ENCODE measurements around the gene UCK2.

The UCK2 gene

DNA sequence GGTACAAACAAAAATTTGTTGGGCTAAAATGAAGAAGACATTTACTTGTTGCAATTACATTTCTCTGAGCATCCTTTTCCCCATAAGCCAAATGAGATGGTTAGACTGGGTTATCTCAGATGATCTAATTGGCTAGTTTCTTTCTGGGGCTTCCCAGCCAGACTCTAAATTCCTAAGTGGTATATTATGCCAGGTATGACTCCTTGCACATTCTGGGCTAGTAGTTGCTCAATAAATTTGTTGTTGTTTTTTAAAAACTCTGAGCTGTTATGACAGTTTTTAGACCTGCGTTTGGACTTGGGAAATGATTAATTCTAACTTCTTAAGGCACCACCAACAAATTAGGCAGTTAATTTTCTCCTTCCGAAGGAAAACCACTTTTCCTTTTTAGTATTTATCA is 66.1 kb downstream of the UCK2 start:
- H3K9me3 ChIP-seq (replicated peaks; ENCODE audit: insufficient read depth, low read length), result no peaks in the 10 kb centered on the region
- H3K27ac ChIP-seq (ENCODE audit: low read length), result no peak overlapping the region
- H3F3A ChIP-seq (ENCODE audit: insufficient read depth, low read length), result peaks cover 10% of the 10 kb centered on the region
- no peak for DNase-seq
- no peak overlapping the region for H3K4me2 ChIP-seq (ENCODE audit: low read depth, low read length)
- H3K36me3 ChIP-seq (replicated peaks; ENCODE audit: insufficient read depth, low read length), result no peaks in the 10 kb centered on the region; the same call in 1 of the 2 replicates
- no peak overlapping the region for H2AFZ ChIP-seq (ENCODE audit: low read length)
- peaks cover 73% of the 10 kb centered on the region for H3K79me2 ChIP-seq (ENCODE audit: low read length)
- H3K4me1 ChIP-seq (ENCODE audit: low read length), result peaks cover 25% of the 10 kb centered on the region
- TF ChIP-seq EZH2 (optimal IDR thresholded peaks at IDR 0.05; ENCODE audit: low read depth, low read length) (no peak), EZH2phosphoT487 (IDR thresholded peaks at IDR 0.05; ENCODE audit: low read length) (no peak)
- TF ChIP-seq, protein P1, sequence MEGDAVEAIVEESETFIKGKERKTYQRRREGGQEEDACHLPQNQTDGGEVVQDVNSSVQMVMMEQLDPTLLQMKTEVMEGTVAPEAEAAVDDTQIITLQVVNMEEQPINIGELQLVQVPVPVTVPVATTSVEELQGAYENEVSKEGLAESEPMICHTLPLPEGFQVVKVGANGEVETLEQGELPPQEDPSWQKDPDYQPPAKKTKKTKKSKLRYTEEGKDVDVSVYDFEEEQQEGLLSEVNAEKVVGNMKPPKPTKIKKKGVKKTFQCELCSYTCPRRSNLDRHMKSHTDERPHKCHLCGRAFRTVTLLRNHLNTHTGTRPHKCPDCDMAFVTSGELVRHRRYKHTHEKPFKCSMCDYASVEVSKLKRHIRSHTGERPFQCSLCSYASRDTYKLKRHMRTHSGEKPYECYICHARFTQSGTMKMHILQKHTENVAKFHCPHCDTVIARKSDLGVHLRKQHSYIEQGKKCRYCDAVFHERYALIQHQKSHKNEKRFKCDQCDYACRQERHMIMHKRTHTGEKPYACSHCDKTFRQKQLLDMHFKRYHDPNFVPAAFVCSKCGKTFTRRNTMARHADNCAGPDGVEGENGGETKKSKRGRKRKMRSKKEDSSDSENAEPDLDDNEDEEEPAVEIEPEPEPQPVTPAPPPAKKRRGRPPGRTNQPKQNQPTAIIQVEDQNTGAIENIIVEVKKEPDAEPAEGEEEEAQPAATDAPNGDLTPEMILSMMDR (IDR thresholded peaks at IDR 0.05; ENCODE audit: low read length), result no peak
- no peak overlapping the region for H3K9ac ChIP-seq (ENCODE audit: low read length)
- no peak overlapping the region for H3K4me3 ChIP-seq (ENCODE audit: low read length)
- H3K9me2 ChIP-seq (replicated peaks; ENCODE audit: insufficient read depth, low read length), result no peaks in the 10 kb centered on the region
- peaks cover 4% of the 10 kb centered on the region; the same call in 1 of the 2 replicates for H4K20me1 ChIP-seq (ENCODE audit: insufficient read depth, low read length)
- no peaks in the 10 kb centered on the region for H3K27me3 ChIP-seq (replicated peaks; ENCODE audit: insufficient read depth, low read length)

DNA sequence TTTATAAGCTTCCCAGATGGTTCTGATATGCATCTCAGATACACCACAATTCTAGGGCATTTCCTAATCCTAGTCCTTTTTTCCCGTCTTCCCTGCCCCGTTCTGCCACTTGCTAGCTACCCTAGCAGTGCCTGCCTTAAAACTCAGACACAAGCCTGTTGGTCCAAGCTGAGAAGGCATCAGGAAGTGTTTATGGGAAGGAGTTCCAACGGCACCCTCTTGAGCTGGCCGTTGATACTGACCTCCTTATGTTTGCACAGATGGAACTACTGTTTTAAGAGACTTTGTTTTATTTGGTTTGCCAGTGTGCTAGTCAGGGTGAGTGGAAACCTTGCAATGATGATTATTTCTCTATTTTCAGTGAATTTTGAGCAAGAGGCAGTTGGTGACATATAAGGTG is 67.2 kb downstream of the UCK2 start:
- Histone ChIP-seq H3K9me2 (replicated peaks; ENCODE audit: insufficient read depth, low read length) (no peaks in the 10 kb centered on the region), H3K4me1 (ENCODE audit: low read length) (peaks cover 25% of the 10 kb centered on the region), H3K9ac (ENCODE audit: low read length) (no peak overlapping the region), H3K27ac (ENCODE audit: low read length) (no peak overlapping the region), H3K4me2 (ENCODE audit: low read depth, low read length) (no peak overlapping the region), H3K79me2 (ENCODE audit: low read length) (peaks cover 73% of the 10 kb centered on the region), H2AFZ (ENCODE audit: low read length) (no peak overlapping the region), H3F3A (ENCODE audit: insufficient read depth, low read length) (peaks cover 10% of the 10 kb centered on the region), H3K27me3 (replicated peaks; ENCODE audit: insufficient read depth, low read length) (no peaks in the 10 kb centered on the region), H3K9me3 (replicated peaks; ENCODE audit: insufficient read depth, low read length) (no peaks in the 10 kb centered on the region), H3K4me3 (ENCODE audit: low read length) (no peak overlapping the region), H4K20me1 (ENCODE audit: insufficient read depth, low read length) (peaks cover 4% of the 10 kb centered on the region; the same call in 1 of the 2 replicates), H3K36me3 (replicated peaks; ENCODE audit: insufficient read depth, low read length) (no peaks in the 10 kb centered on the region; the same call in 1 of the 2 replicates)
- DNase-seq, result no peak
- TF ChIP-seq, protein P1 (IDR thresholded peaks at IDR 0.05; ENCODE audit: low read length), result no peak

DNA sequence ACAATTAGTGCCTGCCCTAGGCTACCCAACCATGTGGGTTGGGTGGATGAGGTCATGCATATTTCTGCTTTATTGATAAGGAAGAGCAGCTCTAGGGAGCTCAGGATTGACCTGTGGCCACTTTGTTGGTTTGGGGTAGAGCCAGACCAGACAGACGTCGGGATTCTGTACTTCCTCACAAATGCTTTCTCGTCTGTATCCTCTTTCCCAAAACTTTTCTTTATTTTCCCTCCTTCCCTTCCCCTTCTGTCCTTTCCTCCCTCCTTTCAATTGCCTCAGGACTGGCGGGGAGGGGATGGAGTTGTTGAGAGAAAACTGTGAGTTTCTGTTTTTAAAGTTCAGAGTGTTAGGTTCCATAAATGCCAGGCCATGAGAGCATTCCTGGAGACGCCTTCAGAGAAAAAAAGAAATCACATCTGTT is 68.0 kb downstream of the UCK2 start:
- no peak for DNase-seq
- no peak overlapping the region for H3K27ac ChIP-seq (ENCODE audit: low read length)
- H3K9me3 ChIP-seq (replicated peaks; ENCODE audit: insufficient read depth, low read length), result no peaks in the 10 kb centered on the region

More for the DNA sequence above, 68.0 kb downstream of the UCK2 start:
- H3K4me1 ChIP-seq (ENCODE audit: low read length), result peaks cover 25% of the 10 kb centered on the region
- no peaks in the 10 kb centered on the region for H3K27me3 ChIP-seq (replicated peaks; ENCODE audit: insufficient read depth, low read length)
- H3K79me2 ChIP-seq (ENCODE audit: low read length), result peaks cover 73% of the 10 kb centered on the region
- H2AFZ ChIP-seq (ENCODE audit: low read length), result no peak overlapping the region
- no peaks in the 10 kb centered on the region for H3K9me2 ChIP-seq (replicated peaks; ENCODE audit: insufficient read depth, low read length)
- H3K4me2 ChIP-seq (ENCODE audit: low read depth, low read length), result no peak overlapping the region
- peaks cover 10% of the 10 kb centered on the region for H3F3A ChIP-seq (ENCODE audit: insufficient read depth, low read length)
- no peaks in the 10 kb centered on the region; the same call in 1 of the 2 replicates for H3K36me3 ChIP-seq (replicated peaks; ENCODE audit: insufficient read depth, low read length)
- no peak for TF ChIP-seq EZH2phosphoT487 (IDR thresholded peaks at IDR 0.05; ENCODE audit: low read length)
- no peak for TF ChIP-seq EZH2 (optimal IDR thresholded peaks at IDR 0.05; ENCODE audit: low read depth, low read length)
- TF ChIP-seq, protein P1 (IDR thresholded peaks at IDR 0.05; ENCODE audit: low read length), result no peak
- no peak overlapping the region for H3K4me3 ChIP-seq (ENCODE audit: low read length)
- H3K9ac ChIP-seq (ENCODE audit: low read length), result no peak overlapping the region
- no peaks in the 10 kb centered on the region; the same call in 1 of the 2 replicates for H4K20me1 ChIP-seq (ENCODE audit: insufficient read depth, low read length)

Measured in MM.1S (cell line).